Esophagus (tissue), 2 donors: ENCODE measurements around the gene SLC22A23. TPM values are rescaled to one million over a fixed set of nuclear protein-coding genes. Genes with fewer than 3 reads are reported as not detected.

ENCODE experiments used
- H3K27ac ChIP-seq, 2 donors: one replicate each; pipeline ENCODE4 v1.5.1; 2013; ENCODE audit warnings: low read depth in 2 of 2, mild to moderate bottlenecking in 2 of 2, inconsistent platforms in 1 of 2, low read length in 1 of 2, moderate library complexity in 1 of 2
- H3K27me3 ChIP-seq, 2 donors: one replicate each; pipeline ENCODE4 v1.6.1; 2013; ENCODE audit warnings: low read length in 2 of 2, control low read depth in 1 of 2, mild to moderate bottlenecking in 1 of 2; ENCODE audit not compliant: insufficient read depth in 2 of 2, control insufficient read depth in 1 of 2
- H3K36me3 ChIP-seq, 2 donors: one replicate each; pipeline ENCODE4 v1.6.1; 2013; ENCODE audit warnings: low read length in 1 of 2; ENCODE audit not compliant: control insufficient read depth in 2 of 2, insufficient read depth in 2 of 2
- H3K4me1 ChIP-seq, 2 donors: one replicate each; pipeline ENCODE4 v1.6.1; 2013; ENCODE audit warnings: low read length in 1 of 2; ENCODE audit not compliant: control insufficient read depth in 2 of 2, insufficient read depth in 2 of 2
- H3K4me3 ChIP-seq, 2 donors: one replicate each; pipeline ENCODE4 v1.5.1; 2013; ENCODE audit warnings: low read length in 2 of 2, mild to moderate bottlenecking in 2 of 2, low read depth in 1 of 2, moderate library complexity in 1 of 2
- H3K9me3 ChIP-seq, 2 donors: one replicate each; pipeline ENCODE4 v1.6.1; 2013; ENCODE audit warnings: mild to moderate bottlenecking in 2 of 2, low read depth in 1 of 2, low read length in 1 of 2, moderate library complexity in 1 of 2; ENCODE audit not compliant: control insufficient read depth in 2 of 2, insufficient read depth in 1 of 2
- WGBS, 2 donors: extraction: QIAGEN DNeasy Blood & Tissue Kit; methylation state at CpG; one replicate each; pipeline ENCODE4 v1.1.7; 2013; 5-methylcytosine and 5-hydroxymethylcytosine counted together
- polyA plus RNA-seq, 2 donors: library from polyadenylated mRNA; stranded (reverse); fragments of 200-250 nt; gene quantifications; one replicate each; pipeline ENCODE4 v1.2.3, GENCODE V29; 2013
- donor health status: healthy with polysubstance abuse.
- donor health status: Bipolar disorder and iron deficiency.

Gene SLC22A23
- polyA plus RNA-seq, 2 donors, result 12.5 to 15.4 TPM

GRCh38 chr6:3327403-3327802 is 129.4 kb downstream of the SLC22A23 start:
- Histone ChIP-seq H3K27ac (no peak overlapping the region), H3K27me3 (no peaks in the 10 kb centered on the region), H3K4me3 (no peak overlapping the region), H3K9me3 (no peaks in the 10 kb centered on the region), H3K36me3 (peaks cover 0 to 2% of the 10 kb centered on the region in 2 donors), H3K4me1 (peaks cover 0 to 11% of the 10 kb centered on the region in 2 donors)
- WGBS, 2 donors, result 85 to 89% methylated on average over 3 of the region's 3 CpGs

DNA sequence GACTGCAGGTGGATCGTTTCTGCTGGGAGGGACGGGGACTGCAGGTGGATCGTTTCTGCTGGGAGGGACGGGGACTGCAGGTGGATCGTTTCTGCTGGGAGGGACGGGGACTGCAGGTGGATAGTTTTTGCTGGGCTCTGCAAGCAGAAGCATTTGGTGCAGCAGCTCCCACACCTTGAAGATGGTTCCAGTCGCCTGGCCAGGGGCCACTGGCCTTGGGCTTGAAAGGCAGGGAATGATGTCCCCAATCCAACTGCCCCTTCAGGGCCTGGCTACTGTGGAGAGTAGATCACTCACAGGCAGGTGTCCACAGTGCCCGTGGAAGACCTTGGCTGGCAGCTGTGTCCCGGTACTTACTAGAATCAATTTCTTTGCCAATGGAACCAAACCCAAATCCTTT is 129.9 kb downstream of the SLC22A23 start:
- WGBS, 2 donors, result 71 to 87% methylated on average over 9 of the region's 9 CpGs
- Histone ChIP-seq H3K27ac (no peak overlapping the region), H3K4me3 (no peak overlapping the region), H3K27me3 (no peaks in the 10 kb centered on the region), H3K36me3 (peaks cover 0 to 2% of the 10 kb centered on the region in 2 donors), H3K4me1 (peaks cover 0 to 11% of the 10 kb centered on the region in 2 donors), H3K9me3 (no peaks in the 10 kb centered on the region)

GRCh38 chr6:3326184-3326971 is 130.5 kb downstream of the SLC22A23 start:
- Histone ChIP-seq H3K9me3 (no peaks in the 10 kb centered on the region), H3K4me3 (no peak overlapping the region), H3K36me3 (peaks cover 0 to 4% of the 10 kb centered on the region in 2 donors), H3K27ac (no peak overlapping the region), H3K27me3 (no peaks in the 10 kb centered on the region), H3K4me1 (peaks cover 0 to 11% of the 10 kb centered on the region in 2 donors)
- 92 to 95% methylated on average over 11 of the region's 11 CpGs for WGBS, 2 donors

GRCh38 chr6:3325210-3325609 is 131.6 kb downstream of the SLC22A23 start:
- Histone ChIP-seq H3K36me3 (peaks cover 0 to 6% of the 10 kb centered on the region in 2 donors), H3K4me3 (no peak overlapping the region), H3K27ac (no peak overlapping the region), H3K9me3 (no peaks in the 10 kb centered on the region), H3K4me1 (peaks cover 0 to 10% of the 10 kb centered on the region in 2 donors), H3K27me3 (no peaks in the 10 kb centered on the region)

- peaks cover 0 to 2% of the 10 kb centered on the region in 2 donors for H3K4me1 ChIP-seq
- WGBS, 2 donors, result 60 to 62% methylated on average over 12 of the region's 12 CpGs
- H3K4me3 ChIP-seq, result no peak overlapping the region
- no peaks in the 10 kb centered on the region for H3K27me3 ChIP-seq
- peaks cover 0 to 6% of the 10 kb centered on the region in 2 donors for H3K36me3 ChIP-seq
- H3K9me3 ChIP-seq, result no peaks in the 10 kb centered on the region
- no peak overlapping the region for H3K27ac ChIP-seq
Measured at GRCh38 chr6:3324262-3324942, 132.4 kb downstream of the SLC22A23 start.

- H3K27ac ChIP-seq, result peak overlapping the region in 1 of 2 donors; percentile 38
- no peaks in the 10 kb centered on the region for H3K9me3 ChIP-seq
- no peak overlapping the region for H3K4me3 ChIP-seq
- 89 to 91% methylated on average over 21 of the region's 21 CpGs for whole genome bisulfite sequencing, 2 donors
- H3K36me3 ChIP-seq, result peaks cover 0 to 7% of the 10 kb centered on the region in 2 donors
- H3K4me1 ChIP-seq, result peaks cover 0 to under 1% of the 10 kb centered on the region in 2 donors
- H3K27me3 ChIP-seq, result no peaks in the 10 kb centered on the region
Measured at GRCh38 chr6:3323696-3324261, 133.1 kb downstream of the SLC22A23 start.

DNA sequence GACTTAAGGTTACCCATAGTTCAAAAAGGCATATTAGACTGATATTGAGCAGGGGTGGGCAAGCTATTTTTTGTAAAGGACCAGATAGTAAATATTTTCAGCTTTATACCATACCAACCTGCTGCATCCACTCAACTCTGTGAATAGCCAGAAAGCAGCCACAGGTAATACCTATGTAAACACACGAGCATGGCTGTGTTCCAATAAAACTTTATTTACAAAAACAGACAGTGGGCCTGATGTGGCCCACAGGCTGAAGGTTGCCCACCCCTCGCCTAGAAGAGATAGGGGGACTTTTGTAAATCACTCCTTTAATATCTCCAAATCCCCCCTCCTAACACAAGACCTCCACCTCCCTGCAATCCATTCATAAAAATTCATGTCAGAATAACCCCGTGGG is 133.7 kb downstream of the SLC22A23 start:
- 82 to 84% methylated on average over 3 of the region's 3 CpGs for WGBS, 2 donors
- no peak overlapping the region for H3K27ac ChIP-seq
- H3K27me3 ChIP-seq, result no peaks in the 10 kb centered on the region
- H3K36me3 ChIP-seq, result peaks cover 0 to 9% of the 10 kb centered on the region in 2 donors
- H3K4me1 ChIP-seq, result peaks cover 0 to 2% of the 10 kb centered on the region in 2 donors
- no peaks in the 10 kb centered on the region for H3K9me3 ChIP-seq
- H3K4me3 ChIP-seq, result no peak overlapping the region

DNA sequence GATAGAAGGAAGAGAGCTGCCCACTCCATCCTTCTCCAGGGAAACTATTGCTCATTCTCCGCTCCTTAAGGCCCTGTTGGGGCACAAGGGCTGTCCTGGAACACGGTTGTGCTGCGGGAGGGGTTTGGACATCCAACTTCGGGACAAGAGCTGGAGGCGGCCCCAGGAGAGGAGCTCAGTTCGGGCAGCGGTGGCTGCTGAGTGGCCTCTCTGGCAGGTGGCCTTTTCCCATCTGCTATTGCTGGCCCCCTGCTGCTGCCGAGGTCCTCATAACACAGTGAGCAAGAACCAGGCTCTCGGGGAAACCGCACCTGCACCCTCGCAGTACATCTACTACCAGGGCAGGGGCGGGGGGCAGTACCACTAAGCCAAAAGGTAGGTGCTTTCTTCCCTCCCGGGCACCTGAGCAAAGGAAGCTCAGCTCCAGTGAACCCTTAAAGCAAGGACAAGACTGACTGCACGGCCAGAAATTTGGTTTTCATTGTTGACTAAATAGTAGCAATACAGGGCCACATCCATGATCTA is 134.4 kb downstream of the SLC22A23 start:
- WGBS, 2 donors, result 84 to 93% methylated on average over 14 of the region's 14 CpGs
- Histone ChIP-seq H3K36me3 (peaks cover 0 to 9% of the 10 kb centered on the region in 2 donors), H3K27ac (no peak overlapping the region), H3K9me3 (no peaks in the 10 kb centered on the region), H3K4me3 (no peak overlapping the region), H3K27me3 (no peaks in the 10 kb centered on the region), H3K4me1 (peaks cover 0 to 2% of the 10 kb centered on the region in 2 donors)

DNA sequence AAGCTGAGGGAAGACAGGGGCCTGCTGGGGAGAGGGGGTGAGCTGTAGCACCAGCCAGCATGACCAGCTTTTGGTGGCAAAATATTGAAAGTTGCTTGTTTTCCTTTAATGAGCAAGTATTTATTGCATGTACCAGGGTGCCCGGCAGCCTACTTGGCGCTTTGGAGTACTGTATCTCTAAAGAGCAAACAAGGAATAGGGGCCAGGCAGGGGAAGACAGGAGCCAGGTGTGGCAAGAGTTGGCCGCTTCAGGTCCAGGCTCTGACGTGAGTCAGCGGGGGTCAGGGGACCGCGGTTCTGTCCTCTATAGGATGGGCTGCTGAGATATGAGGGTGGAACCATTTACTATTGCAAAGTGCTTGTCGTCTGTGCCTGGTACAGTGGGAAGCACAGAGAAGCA is 135.0 kb downstream of the SLC22A23 start:
- Histone ChIP-seq H3K27me3 (no peaks in the 10 kb centered on the region), H3K36me3 (peaks cover 0 to 9% of the 10 kb centered on the region in 2 donors), H3K9me3 (no peaks in the 10 kb centered on the region), H3K4me3 (no peak overlapping the region), H3K27ac (no peak overlapping the region), H3K4me1 (peaks cover 0 to 2% of the 10 kb centered on the region in 2 donors)
- 71 to 90% methylated on average over 8 of the region's 8 CpGs for WGBS, 2 donors
